GM18909 (cell line): ENCODE measurements around the gene MAGEB4.

Experiments
- ATAC-seq: cut with Tn5 transposase; IDR thresholded peaks from one replicate; pipeline ENCODE4 v1.9.1; 2021; ENCODE audit warnings: mild to moderate bottlenecking; ENCODE audit not compliant: unreplicated experiment, poor library complexity

The MAGEB4 gene

DNA sequence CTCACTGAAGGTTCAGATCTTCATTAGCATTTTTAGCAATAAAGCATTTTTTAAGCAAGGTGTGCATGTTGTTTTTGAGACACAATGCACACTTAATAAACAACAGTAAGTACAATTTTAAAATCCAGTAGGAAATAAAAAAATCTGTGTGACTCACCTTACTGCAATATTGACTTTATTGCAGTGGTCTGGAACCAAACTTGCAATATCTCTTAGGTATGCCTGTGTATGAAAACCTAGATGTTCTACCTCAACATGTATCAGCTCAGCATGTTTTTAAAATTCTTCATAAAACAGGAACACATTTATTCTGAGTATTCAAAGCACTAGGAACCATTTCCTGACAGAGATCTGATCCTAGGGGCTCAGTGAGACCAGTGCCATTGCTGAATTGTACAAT, 40.7 kb downstream of the MAGEB4 start:
- no peak for ATAC-seq

- ATAC-seq: no peak
Observed at GRCh38 chrX:30283456-30284200, 41.8 kb downstream of the MAGEB4 start.
